Stimulated activated CD4-positive, alpha-beta T cell treated with anti-CD3 and anti-CD28 coated beads, Interleukin-4, amount 100 ng/mL, for 4 hours (primary cell): ENCODE results near the gene POLR3K.
A peak's percentile ranks its signal among the peaks of the same experiment; 100 is the strongest.
"Not testable (repeated sequence)": the region's sequence is repeated elsewhere in the genome, so short reads cannot be mapped to it uniquely, and the experiment has no call there.

ENCODE experiments used
- DNase-seq, 2 experiments: peaks; one replicate each; pipeline ENCODE4 v3.0.0-alpha.2; 2020

Gene POLR3K

DNA sequence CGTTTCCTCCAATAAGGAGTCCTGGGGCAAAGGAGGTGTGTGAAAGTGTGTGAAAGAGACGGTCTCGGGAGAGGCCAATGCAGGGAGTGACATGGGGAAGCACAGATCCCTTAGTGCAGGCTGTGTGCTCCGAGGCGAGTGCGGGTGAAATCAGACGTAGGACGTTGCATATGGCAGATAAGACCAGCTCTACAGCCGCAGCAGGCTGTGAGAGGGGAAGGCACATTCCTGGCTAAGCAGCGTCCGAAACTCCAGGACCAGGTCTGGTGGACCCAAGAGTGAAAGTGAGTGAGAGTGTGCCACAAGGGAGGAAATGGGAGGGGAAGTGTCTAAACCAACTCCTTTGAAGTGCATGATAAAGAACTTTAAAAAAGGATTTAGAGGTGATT, 11.3 kb downstream of the POLR3K start:
- DNase-seq = no peak

DNA sequence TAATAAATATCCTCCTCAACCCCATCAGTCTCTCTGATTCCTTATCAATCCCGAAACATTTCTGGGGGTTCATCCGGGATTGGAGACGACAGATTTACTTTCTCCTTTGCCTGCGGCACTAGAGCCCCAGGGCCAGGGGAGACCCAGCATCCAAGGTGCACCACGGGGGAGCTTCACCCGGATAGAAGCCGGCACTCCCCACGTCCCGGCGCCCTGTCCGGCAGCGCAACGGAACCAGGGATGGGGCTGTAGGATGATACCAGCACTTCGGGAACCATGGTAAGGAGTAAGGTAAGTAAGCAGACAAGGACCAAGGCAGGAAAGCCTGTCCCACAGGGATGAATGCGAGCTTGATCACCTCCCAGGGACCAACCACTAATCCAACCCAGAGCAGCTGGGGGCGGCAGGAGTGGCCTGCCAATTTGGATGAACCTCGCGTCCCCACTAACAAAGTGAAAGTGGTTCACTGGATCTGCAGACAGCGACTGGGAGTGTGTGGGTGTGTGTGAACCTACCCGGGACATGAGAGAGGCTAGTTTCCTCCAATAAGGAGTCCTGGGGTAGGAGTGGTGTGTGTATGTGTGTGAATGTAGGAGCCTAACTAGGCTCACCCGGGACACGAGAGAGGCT, 11.9 kb downstream of the POLR3K start:
- DNase-seq = no peak

DNA sequence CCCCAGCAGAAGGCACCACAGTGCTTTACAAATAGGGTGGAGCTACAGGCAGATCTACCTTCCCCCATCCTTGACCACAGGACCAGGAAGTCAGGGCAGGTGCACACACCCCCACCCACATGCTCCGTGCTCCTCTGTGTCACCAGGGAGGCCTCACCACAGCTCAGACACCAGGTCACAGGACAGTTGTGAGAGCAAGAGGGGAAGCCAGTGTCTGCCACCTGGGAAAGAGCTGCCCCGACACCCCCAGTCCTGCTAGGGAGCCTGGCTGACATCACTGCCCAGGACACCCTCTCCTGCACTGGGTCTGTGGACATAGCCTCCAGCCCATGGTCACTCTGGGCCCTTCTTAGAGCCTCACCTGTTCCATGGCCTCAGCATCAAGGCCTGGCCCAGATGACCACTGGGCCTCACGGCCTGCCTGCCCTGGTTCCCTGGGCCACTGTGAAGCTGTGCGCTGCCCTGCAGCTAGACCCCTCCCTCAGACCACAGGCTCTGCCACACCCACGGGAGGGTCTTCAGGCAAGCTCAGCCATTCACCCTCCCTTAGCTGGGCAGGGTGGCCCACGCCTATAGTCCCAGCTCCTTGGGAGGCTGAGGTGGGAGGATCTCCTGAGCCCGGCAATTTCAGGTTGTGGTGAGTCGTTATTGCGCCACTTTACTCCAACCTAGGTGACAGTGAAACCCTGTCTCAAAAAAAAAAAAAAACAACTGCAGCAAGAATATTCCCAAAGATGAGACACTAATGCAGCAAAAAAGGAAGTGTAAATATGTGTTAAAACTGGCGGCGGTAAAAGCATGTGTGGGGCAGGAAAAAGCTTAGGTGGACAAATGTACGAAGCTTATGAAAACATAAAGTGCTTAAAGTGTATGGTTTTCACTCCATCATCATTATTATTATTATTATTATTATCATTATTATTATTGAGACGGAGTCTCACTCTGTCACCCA, 14.2 kb downstream of the POLR3K start:
- peak; percentile 21 to 43 for DNase-seq

DNA sequence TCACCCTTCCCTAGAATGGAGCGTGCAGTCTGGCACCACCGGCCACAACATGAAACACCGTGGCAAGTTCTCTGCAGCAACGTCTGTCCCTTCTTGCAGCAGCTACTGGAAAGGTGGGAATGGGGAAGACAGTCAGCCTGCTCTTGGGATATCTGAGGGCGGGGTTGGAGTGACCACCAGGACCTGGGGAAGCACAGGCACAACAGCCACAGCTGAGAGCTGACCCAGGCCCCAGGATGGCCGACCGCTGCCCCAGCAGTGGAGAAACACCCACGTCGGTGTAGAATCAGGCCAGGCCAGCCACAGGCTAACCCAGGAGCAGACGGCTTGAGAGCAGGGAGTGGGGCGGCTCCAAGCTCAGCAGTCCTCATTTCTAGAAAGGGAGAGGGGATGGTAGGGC, 15.2 kb downstream of the POLR3K start:
- DNase-seq = not testable (repeated sequence)

DNA sequence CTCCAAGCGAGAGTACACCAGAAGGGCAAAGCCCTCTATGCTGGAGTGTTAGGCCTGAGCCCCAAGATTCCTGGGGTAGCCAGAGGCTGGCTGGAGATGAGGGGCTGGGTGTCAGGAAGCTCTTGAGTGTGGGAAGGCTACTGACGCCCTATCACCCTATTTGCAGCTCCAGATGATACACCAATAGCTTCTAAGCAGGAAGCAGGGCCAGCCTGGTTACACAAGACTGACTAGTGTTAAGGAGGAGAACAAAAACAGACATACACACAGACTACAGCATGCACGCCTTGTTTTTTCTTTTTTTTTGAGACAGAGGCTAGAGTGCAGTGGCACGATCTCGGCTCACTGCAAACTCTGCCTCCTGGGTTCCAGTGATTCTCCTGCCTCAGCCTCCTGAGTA, 15.9 kb downstream of the POLR3K start:
- DNase-seq = no peak

DNA sequence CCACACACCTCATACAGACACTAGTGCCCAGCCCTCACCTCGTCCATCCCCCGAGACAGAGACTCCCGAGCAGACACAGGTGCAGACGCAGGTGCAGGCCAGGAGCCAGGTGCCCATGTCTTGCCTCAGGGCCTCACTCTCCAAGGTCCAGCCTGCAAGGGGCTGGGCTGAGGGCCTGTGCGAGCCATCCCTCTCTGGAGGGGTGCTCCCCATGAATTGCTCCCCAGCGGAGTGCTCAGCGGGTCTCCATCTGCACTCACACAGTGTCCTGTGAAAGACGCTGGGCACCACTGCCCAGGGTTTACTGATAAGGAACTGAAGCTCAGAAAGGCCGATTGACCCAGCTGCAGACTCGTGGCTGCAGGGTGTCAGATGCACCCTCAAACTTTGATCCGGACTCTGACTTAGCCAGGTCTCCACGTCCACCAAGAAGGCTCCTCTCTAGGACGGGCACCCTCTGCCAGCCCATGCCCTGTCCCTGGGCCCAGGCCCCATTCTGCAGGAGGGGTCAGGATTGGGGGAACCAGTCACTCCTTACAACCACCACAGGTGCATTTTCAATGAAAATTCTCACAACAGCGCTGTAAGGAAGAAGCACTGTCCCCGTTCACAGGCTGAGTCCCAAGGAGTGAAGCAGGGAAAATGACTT, 16.9 kb downstream of the POLR3K start:
- DNase-seq = no peak

DNA sequence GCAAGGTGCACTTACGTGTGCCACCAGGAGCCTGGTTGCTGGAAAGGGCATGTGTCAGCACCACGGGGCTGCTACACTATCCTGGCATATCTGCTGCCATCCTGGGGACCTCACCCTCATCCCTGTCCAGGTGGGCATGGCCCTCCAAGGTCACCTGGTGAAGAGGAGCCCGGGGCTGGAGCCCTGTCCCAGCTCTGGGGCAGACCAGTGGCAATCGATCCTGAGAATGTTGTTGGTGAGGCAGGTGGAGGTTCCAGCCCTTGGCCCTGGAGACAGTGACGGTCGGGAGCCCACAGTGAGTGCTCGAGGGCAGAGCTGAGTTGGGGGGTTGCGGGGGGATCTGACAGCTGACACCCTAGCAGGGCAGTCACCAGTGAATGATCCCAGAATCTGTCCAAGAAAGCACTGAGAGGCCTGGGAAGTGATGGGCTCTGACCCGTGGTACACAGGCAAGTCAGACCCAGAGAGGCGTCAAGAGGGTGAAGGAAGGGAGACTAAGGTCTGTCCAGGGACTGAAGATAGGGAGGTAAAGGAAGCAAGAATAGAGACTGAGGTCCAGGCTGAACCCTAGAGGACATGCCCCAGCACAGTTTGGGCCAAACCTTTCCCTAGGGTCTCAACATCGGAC, 17.6 kb downstream of the POLR3K start:
- DNase-seq = no peak

DNA sequence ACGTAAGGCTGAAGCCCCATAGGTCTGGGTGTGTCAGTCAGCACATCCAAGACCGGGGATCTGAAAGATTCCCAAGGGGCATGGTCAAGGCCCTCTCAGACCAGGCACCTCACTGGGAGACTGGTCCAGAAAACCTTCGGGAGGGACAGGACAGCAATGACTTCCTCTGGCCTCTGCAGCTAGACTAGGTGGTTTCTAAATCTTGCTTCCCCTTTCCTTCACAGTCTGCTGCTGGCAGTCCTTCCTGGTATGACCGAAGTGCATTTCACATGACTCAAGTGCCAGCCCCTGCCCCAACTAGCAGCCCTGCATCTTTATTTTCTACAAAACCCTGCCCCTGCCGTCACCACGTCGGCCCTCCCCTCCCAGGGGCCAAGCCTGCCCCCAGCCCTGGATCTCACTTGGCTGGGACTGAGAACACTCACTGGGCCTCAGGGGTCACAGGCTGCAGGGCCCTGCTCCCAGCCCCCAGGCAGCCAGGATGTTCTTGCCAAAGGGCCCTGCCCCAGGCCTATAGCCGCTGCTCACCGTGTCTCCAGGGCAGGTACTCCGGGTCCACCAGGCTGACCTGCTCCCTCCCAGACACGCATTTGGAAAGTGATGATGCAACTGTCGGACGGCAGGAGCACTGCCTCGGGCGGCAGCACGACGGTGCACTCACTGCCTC, 18.3 kb downstream of the POLR3K start:
- DNase-seq = no peak

DNA sequence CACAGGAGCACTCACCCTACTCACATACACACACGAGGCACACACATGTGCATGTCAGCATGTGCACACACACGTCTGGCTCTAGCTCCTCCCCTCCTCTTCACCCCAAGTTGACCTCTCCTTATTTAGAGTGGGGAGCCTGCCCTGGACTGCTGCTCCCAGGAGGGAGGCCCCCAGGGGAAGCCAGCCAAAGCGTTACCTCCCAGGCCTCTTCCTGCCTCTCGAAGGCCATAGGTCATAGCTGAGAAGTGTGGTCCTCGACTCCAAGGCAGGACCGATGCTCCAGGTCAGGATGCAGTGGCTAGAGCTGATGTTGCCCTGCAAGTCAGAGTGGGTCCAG, 18.8 kb downstream of the POLR3K start:
- no peak for DNase-seq

DNA sequence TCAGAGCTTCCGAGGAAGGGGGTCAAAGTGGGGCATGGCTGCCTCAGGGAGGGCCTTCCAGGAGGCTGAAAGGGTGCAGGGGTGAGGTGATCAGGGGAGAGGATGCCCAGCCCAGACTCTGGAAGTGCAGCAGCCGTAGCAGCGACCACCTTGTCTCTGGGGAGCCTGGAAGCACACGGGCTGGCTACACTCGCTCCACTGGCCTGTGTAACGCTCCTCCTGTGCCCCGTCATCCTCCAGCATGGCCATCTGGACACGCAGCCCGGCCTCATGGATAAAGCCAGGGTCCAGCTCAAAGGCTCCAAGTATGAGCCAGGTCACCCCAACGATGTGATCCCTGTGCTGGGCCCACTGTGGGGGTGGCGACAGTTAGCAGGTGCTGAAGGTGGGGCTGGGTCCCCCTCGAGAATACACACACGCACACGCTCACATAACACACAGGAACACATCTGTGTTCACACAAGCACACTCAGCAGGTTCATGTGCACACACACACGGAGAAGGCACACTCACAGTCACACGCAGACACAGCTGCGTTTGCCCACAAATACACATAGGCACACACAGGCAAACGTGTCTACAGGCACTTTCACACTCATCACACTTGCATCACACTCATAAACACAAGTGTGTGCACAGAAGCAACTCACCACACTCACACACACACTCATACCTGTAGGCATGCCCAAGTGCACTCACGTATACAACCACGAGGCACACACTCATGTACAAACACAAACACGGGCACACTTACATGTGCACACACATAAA, 19.3 kb downstream of the POLR3K start:
- DNase-seq = no peak

DNA sequence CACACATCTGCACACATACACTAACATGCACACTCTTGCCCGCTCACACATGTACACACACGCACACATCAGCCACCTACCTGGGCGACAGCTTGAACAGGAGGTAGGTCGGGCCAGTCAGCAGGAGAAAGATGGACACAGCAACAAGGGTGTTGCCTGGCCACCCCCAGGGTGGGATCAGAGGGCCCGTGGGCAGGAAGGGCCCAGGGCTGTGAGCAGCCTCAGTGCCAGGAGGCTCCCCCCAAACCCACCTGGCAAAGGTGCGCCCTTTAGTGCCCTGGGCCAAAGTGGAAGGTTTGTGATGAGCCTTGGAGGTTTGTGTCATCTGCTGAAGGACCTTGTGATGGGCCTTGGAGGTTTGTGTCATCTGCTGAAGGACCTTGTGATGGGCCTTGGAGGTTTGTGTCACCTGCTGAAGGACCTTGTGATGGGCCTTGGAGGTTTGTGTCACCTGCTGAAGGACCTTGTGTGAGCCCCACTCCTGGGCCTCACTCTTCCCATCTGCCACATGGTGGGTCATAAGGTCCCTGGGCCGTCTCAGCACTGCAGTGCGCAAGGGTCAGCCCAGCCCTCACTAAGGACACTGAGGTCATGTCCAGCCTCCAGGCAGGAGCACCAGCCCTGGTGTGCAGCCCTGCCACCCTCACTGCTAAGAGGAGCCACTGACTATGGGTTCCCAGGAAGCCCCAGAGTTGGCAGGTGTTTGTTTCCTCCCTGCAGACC, 20.1 kb downstream of the POLR3K start:
- not testable (repeated sequence) for DNase-seq

DNA sequence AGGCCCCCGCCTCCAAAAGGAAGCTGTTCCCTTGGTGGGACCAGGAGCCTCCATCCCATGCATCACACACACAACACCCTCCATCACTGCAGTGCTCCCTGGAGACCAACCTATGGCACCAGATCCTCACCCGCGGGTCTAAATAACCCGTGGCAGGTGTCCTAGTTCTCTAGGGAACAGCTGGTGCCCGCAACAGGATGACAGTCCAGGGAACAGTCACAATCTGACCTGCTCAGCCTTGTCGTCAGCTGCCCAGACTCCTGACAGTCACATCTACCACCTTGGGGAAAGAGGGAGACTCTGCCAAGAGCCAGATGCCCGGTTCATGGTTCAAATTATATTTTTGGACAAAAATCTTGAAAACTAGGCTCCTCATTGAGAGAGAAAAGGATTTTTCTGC, 22.8 kb downstream of the POLR3K start:
- DNase-seq = not testable (repeated sequence)

DNA sequence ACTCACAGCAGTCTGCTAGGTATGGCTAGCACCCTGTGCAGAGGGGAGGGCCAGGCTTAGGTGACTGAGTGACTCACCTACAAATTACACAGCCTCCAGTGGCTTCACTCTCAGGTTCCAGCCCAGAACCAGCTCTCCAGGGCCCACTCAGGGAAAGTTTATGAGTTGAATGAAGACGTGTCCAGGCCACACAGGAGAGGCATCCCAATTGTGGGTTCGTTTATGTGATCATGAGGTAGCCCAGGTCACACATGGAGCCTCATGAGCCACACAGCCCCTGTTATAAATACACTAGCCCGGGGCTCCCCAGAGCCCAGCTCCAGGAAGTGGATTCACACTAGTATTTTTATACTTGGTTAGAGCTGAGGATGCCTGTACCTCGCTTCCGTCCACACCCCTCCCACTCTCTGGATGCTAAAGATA, 27.5 kb downstream of the POLR3K start:
- DNase-seq = not testable (repeated sequence)

DNA sequence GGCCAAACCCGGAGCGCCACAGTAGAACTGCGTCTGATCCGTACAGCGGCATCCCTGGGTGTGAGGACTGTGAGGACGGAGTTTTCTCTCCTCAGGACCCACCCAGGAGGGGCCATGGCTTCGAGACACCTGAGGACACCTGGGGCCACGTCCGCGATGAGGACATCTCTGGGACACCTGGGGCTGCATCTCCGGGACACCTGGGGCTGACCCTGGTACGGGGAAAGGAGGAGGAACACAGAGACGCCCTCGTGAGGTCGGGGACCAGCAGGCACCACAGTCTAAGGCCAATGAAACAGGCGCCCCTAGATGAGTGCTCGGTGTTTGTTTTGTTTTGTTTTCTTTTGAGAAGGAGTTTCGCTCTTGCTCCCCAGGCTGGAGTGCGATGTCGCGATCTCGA, 29.3 kb downstream of the POLR3K start:
- DNase-seq = not testable (repeated sequence)

DNA sequence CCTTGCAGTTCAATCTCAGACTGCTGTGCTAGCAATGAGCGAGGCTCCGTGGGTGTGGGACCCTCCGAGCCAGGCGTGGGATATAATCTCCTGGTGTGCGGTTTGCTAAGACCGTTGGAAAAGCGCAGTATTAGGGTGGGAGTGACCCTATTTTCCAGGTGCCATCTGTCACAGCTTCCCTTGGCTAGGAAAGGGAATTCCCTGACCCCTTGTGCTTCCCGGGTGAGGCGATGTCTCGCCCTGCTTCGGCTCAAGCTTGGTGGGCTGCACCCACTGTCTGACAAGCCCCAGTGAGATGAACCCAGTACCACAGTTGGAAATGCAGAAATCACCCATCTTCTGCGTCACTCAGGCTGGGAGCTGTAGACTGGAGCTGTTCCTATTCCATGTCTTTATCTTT, 32.5 kb downstream of the POLR3K start:
- not testable (repeated sequence) for DNase-seq

DNA sequence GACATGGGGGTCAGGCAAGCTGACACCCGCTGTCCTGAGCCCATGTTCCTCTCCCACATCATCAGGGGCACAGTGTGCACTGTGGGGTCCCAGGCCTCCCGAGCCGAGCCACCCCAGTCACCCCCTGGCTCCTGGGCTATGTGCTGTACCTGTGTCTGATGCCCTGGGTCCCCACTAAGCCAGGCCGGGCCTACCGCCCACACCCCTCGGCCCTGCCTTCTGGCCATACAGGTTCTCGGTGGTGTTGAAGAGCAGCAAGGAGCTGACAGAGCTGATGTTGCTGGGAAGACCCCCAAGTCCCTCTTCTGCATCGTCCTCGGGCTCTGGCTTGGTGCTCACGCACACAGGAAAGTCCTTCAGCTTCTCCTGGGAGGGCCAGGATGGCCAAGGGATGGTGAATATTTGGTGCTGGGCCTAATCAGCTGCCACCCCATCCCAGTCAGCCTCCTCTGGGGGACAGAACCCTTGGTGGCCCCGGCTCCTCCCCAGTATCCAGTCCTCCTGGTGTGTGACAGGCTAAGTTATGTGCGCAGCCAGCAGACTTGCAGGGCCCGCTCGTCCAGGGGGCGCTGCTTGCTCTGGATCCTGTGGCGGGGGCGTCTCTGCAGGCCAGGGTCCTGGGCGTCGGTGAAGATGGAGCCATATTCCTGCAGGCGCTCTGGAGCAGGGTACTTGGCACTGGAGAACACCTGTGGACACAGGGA, 36.2 kb downstream of the POLR3K start:
- not testable (repeated sequence) for DNase-seq

DNA sequence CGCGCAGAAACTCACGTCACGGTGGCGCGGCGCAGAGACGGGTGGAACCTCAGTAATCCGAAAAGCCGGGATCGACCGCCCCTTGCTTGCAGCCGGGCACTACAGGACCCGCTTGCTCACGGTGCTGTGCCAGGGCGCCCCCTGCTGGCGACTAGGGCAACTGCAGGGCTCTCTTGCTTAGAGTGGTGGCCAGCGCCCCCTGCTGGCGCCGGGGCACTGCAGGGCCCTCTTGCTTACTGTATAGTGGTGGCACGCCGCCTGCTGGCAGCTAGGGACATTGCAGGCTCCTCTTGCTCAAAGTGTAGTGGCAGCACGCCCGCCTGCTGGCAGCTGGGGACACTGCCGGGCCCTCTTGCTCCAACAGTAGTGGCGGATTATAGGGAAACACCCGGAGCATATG, 42.6 kb downstream of the POLR3K start:
- peak; percentile 77 to 89 for DNase-seq

DNA sequence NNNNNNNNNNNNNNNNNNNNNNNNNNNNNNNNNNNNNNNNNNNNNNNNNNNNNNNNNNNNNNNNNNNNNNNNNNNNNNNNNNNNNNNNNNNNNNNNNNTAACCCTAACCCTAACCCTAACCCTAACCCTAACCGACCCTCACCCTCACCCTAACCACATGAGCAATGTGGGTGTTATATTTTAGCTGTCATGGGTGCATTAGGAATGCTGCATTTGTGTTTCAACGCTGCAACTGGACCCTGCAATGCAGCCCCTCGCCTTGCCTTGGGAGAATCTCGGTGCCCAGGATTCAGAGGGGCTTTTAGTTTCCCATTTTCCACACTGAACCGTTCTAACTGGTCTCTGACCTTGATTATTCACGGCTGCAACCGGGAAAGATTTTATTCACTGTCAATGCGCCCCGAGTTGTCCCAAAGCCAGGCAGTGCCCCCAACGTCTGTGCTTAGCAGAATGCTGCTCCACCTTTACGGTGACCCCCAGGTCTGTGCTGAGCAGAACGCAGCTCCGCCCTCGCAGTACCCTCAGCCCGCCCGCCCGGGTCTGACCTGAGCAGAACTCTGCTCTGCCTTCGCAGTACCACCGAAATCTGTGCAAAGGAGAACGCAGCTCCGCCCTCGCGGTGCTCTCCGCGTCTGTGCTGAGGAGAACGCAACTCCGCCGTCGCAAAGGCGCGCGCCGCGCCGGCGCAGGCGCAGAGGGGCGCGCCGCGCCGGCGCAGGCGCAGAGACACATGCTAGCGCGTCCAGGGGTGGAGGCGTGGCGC, 43.3 kb downstream of the POLR3K start:
- DNase-seq = peak in 1 of 2 experiments; percentile 5
